H1 (cell line): ENCODE results near the gene C9orf50. TPM values are rescaled to one million over a fixed set of nuclear protein-coding genes. Genes with fewer than 3 reads are reported as not detected.
A peak's percentile ranks its signal among the peaks of the same experiment; 100 is the strongest.

Experiments
- ATF3 ChIP-seq: IDR thresholded peaks from 2 replicates; pipeline ENCODE4 v1.6.1; 2011; ENCODE audit warnings: low read depth, mild to moderate bottlenecking, low read length; ENCODE audit not compliant: insufficient read depth
- BACH1 ChIP-seq: IDR thresholded peaks from 2 replicates; pipeline ENCODE4 v1.6.1; 2012; ENCODE audit warnings: low read length, improper control_type of control experiment
- CEBPB ChIP-seq: IDR thresholded peaks from 2 replicates; pipeline ENCODE4 v1.6.1; 2012; ENCODE audit warnings: low read depth, low read length
- CTBP2 ChIP-seq: IDR thresholded peaks from 2 replicates; pipeline ENCODE4 v1.7.0; 2011; ENCODE audit warnings: borderline replicate concordance, mild to moderate bottlenecking, moderate library complexity, mixed read lengths, low read length; ENCODE audit not compliant: insufficient read depth, insufficient read length
- E2F6 ChIP-seq: IDR thresholded peaks from 2 replicates; pipeline ENCODE4 v1.6.1; 2012; ENCODE audit warnings: inconsistent platforms
- JUN ChIP-seq: IDR thresholded peaks from 2 replicates; pipeline ENCODE4 v1.6.1; 2011; ENCODE audit warnings: low read depth, mild to moderate bottlenecking, improper control_type of control experiment, low read length
- KDM1A ChIP-seq: fragments of 200-600, 300-600 bp; sonication (generic); IDR thresholded peaks from 2 replicates; pipeline ENCODE4 v1.7.1; 2016; ENCODE audit warnings: mild to moderate bottlenecking, low read length, borderline replicate concordance
- MAX ChIP-seq: IDR thresholded peaks from 2 replicates; pipeline ENCODE4 v1.6.1; 2012; ENCODE audit warnings: inconsistent platforms
- NANOG ChIP-seq: IDR thresholded peaks from 2 replicates; pipeline ENCODE4 v1.6.1; 2011; ENCODE audit warnings: low read length, low read depth, mild to moderate bottlenecking, inconsistent platforms; ENCODE audit not compliant: insufficient read depth, poor library complexity, severe bottlenecking
- RAD21 ChIP-seq, 2 experiments: IDR thresholded peaks in 1 of 2; conservative IDR thresholded peaks in 1 of 2; 2 replicates each; pipeline ENCODE4 v1.6.1; 2011; ENCODE audit warnings: low read depth in 2 of 2, low read length in 2 of 2, improper control_type of control experiment in 1 of 2, inconsistent platforms in 1 of 2, mild to moderate bottlenecking in 1 of 2, moderate library complexity in 1 of 2
- RXRA ChIP-seq: IDR thresholded peaks from 2 replicates; pipeline ENCODE4 v1.6.1; 2011; ENCODE audit warnings: low read depth, mild to moderate bottlenecking, low read length, moderate library complexity; ENCODE audit not compliant: insufficient read depth
- SIN3A ChIP-seq, 2 experiments: IDR thresholded peaks in 1 of 2; conservative IDR thresholded peaks in 1 of 2; 2 replicates each; pipeline ENCODE4 v1.6.1; 2011 to 2012; ENCODE audit warnings: low read length in 2 of 2, improper control_type of control experiment in 1 of 2, low read depth in 1 of 2, mild to moderate bottlenecking in 1 of 2
- SRF ChIP-seq: IDR thresholded peaks from 2 replicates; pipeline ENCODE4 v1.6.1; 2011; ENCODE audit warnings: mild to moderate bottlenecking, low read depth, low read length, moderate library complexity
- SUZ12 ChIP-seq: fragments of 200-600 bp; sonication (generic); IDR thresholded peaks from 2 replicates; pipeline ENCODE4 v1.6.1; 2012; ENCODE audit warnings: mild to moderate bottlenecking, inconsistent platforms, low read length, moderate library complexity, mixed read lengths
- TAF7 ChIP-seq: optimal IDR thresholded peaks from 2 replicates; pipeline ENCODE3; 2011; ENCODE audit warnings: low read depth, mild to moderate bottlenecking, inconsistent platforms, low read length, moderate library complexity, borderline replicate concordance
- polyA plus RNA-seq, 7 experiments: library from polyadenylated mRNA; depleted of rRNA in 3 of 7; stranded (reverse) in 5 of 7; unstranded in 2 of 7; fragments of >200 nt in 5 of 7; fragments of 200-250 nt in 2 of 7; gene quantifications; 1 replicate in 5 of 7; 2 replicates in 1 of 7; 4 replicates in 1 of 7; pipeline versions ENCODE4 v1.2.1 to v1.2.3, GENCODE V29; 2011 to 2013; ENCODE audit warnings: missing spikeins in 2 of 7, mixed read lengths in 2 of 7
- total RNA-seq: library from RNA; stranded (reverse); fragmentation: NEBNext Ultra II Directional; extraction: Animal tissue kit (Norgen Biotek cat#: 25700); gene quantifications from 2 replicates; pipeline ENCODE4 v1.2.1, GENCODE V29; 2021

The C9orf50 gene
- total and polyA plus RNA-seq, 2 of the 8 experiments (the other 6 are each of a cell fraction or from before 2014, with no cell fraction given): not detected

- TF ChIP-seq TAF7 (no peak), SRF (no peak), NANOG (no peak), JUN (no peak), CEBPB (no peak), KDM1A (peak; percentile 12; the same call in 1 of the 2 replicates), SUZ12 (no peak), CTBP2 (no peak), BACH1 (peak; percentile 48), E2F6 (no peak), RAD21 (IDR thresholded peaks at IDR 0.05 in 1 of 2, conservative IDR thresholded peaks at IDR 0.05 in 1 of 2; ENCODE audit: low read depth in 2 of 2, low read length in 2 of 2) (peak in 1 of 2 experiments; percentile 55; a peak in 1 of 4 replicates), RXRA (no peak), ATF3 (no peak), MAX (peak; percentile 25; the same call in 1 of the 2 replicates), SIN3A (conservative IDR thresholded peaks at IDR 0.05 in 1 of 2, IDR thresholded peaks at IDR 0.05 in 1 of 2; ENCODE audit: low read depth in 1 of 2, low read length in 2 of 2) (no peak)
These were observed 51.1 kb downstream of the C9orf50 start (continued) for GRCh38 chr9:129569502-129570449.
